Ishikawa (cell line): Measurements from ENCODE around the gene LTBP3.

Experiments
- CEBPB ChIP-seq: IDR thresholded peaks from 2 replicates; pipeline ENCODE4 v1.6.1; 2012
- CREB1 ChIP-seq: IDR thresholded peaks from 2 replicates; pipeline ENCODE4 v1.6.1; 2012; ENCODE audit warnings: low read depth
- EGR1 ChIP-seq: IDR thresholded peaks from 2 replicates; pipeline ENCODE4 v1.6.1; 2012
- EP300 ChIP-seq: IDR thresholded peaks from 2 replicates; pipeline ENCODE4 v1.6.1; 2012; ENCODE audit warnings: borderline replicate concordance
- FOXM1 ChIP-seq: IDR thresholded peaks from 2 replicates; pipeline ENCODE4 v1.6.1; 2012; ENCODE audit warnings: low read depth, borderline replicate concordance
- NFIC ChIP-seq: IDR thresholded peaks from 2 replicates; pipeline ENCODE4 v1.6.1; 2012
- RAD21 ChIP-seq: IDR thresholded peaks from 2 replicates; pipeline ENCODE4 v1.6.1; 2012; ENCODE audit warnings: low read depth
- REST ChIP-seq: IDR thresholded peaks from 2 replicates; pipeline ENCODE4 v1.6.1; 2012; ENCODE audit warnings: low read depth, mild to moderate bottlenecking
- TAF1 ChIP-seq: IDR thresholded peaks from 2 replicates; pipeline ENCODE4 v1.6.1; 2012; ENCODE audit warnings: low read depth, mild to moderate bottlenecking
- TCF12 ChIP-seq: IDR thresholded peaks from 2 replicates; pipeline ENCODE4 v1.6.1; 2012; ENCODE audit warnings: low read depth
- TEAD4 ChIP-seq: IDR thresholded peaks from 2 replicates; pipeline ENCODE4 v1.6.1; 2012
- YY1 ChIP-seq: IDR thresholded peaks from 2 replicates; pipeline ENCODE4 v1.6.1; 2012; ENCODE audit warnings: low read depth
- ZBTB7A ChIP-seq: IDR thresholded peaks from 2 replicates; pipeline ENCODE4 v1.6.1; 2012; ENCODE audit warnings: low read depth
- TF ChIP-seq, protein P1 (sequence below): IDR thresholded peaks from 2 replicates; pipeline ENCODE4 v1.6.1; 2012
- TF ChIP-seq, protein P2 (sequence below): IDR thresholded peaks from 2 replicates; pipeline ENCODE4 v1.6.1; 2012

The LTBP3 gene

DNA sequence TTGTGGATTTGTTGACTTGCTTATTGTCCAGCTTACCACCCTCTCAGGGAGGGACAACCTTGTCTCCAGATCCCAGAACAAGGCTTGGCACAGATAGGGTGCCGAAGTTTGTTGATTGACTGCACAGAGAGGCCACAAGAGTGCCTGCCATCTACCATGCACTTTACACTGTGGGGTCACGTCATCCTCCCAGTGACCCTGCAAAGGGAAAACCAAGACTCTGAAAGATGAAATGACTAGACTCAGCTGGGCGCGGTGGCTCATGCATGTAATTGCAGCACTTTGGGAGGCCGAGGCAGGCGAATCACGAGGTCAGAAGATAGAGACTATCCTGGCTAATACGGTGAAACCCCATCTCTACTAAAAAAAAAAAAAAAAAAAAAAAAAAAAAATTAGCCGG is 4.6 kb upstream of the LTBP3 start:
- no peak for TF ChIP-seq RAD21
- no peak for TF ChIP-seq CREB1

GRCh38 chr11:65562020-65562419 is 3.9 kb upstream of the LTBP3 start:
- TF ChIP-seq RAD21 (no peak), EP300 (no peak), ZBTB7A (no peak)

DNA sequence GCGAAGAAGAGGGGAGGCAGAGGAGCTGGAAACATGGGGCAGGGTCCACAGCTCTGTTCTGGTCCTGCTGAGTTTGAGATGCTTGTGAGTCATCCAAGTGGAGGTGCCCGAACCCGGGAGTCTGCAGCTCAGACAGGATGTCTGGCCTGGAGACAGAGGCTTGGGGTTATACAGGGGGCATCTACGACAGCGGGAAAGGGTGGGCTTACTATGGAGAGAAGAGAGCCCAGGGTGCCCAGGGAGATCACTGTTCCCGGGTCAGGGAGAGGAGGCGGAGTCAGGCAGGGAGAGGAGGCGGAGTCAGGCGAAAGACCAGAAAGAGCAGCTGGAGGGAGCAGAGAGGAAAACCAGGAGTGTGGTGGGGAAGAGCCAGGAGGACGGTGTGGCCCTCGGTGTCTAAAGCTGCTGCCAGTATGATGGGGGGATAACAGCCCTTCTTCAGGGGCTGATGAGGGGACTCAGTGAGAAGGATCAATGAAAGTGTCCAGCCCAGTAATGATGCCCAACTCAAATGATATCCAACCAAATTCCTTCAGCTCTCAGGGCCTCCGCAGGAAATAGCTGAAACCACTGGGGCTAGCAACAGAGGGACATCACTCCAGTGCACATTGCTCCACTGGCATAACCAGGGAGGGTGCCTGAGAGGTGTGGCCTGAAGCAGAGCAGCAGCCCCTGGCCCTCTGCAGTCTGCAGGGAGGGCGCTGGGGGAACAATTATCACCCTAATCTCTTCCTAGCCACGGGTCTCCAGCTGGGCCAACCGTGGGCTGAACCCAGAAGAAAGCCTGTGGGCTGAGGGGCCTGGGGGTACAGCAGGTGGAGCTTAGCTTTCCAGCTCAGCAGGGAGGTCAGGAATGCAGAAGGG is 2.6 kb upstream of the LTBP3 start:
- TF ChIP-seq, protein P1, sequence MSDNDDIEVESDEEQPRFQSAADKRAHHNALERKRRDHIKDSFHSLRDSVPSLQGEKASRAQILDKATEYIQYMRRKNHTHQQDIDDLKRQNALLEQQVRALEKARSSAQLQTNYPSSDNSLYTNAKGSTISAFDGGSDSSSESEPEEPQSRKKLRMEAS: no peak
- 0 out of 2 replicates have a peak, but pooled peaks have one; percentile 34 for TF ChIP-seq ZBTB7A

- TF ChIP-seq REST: no peak
- peak; percentile 61 for TF ChIP-seq TEAD4
- TF ChIP-seq NFIC: peak; percentile 85
- TF ChIP-seq, protein P2, sequence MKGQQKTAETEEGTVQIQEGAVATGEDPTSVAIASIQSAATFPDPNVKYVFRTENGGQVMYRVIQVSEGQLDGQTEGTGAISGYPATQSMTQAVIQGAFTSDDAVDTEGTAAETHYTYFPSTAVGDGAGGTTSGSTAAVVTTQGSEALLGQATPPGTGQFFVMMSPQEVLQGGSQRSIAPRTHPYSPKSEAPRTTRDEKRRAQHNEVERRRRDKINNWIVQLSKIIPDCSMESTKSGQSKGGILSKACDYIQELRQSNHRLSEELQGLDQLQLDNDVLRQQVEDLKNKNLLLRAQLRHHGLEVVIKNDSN: no peak
- no peak for TF ChIP-seq CREB1
- peak; percentile 74 for TF ChIP-seq TCF12
- peak; percentile 10; the same call in 1 of the 2 replicates for TF ChIP-seq RAD21
- TF ChIP-seq EP300: peak; percentile 76
- peak; percentile 68 for TF ChIP-seq YY1
- no peak for TF ChIP-seq ZBTB7A
- TF ChIP-seq, protein P1: no peak
- no peak for TF ChIP-seq TAF1
These were observed 1.9 kb upstream of the LTBP3 start for GRCh38 chr11:65559951-65560537.

GRCh38 chr11:65559535-65559934 is 1.4 kb upstream of the LTBP3 start:
- TF ChIP-seq NFIC (no peak), FOXM1 (no peak), RAD21 (no peak; the same call in 1 of the 2 replicates), TEAD4 (no peak), TCF12 (no peak), EP300 (no peak), EGR1 (no peak; the same call in 1 of the 2 replicates), TAF1 (no peak), REST (no peak), CEBPB (no peak), ZBTB7A (no peak), CREB1 (no peak)
- TF ChIP-seq, protein P1: no peak
- TF ChIP-seq, protein P2: no peak; the same call in 1 of the 2 replicates

- TF ChIP-seq EGR1: no peak; the same call in none of the 2 replicates
- TF ChIP-seq ZBTB7A: peak; percentile 97
- peak; percentile 99 for TF ChIP-seq NFIC
- no peak for TF ChIP-seq CREB1
- TF ChIP-seq, protein P1: peak; percentile 64
- peak; percentile 86 for TF ChIP-seq FOXM1
- peak; percentile 96 for TF ChIP-seq TCF12
- TF ChIP-seq EP300: peak; percentile 93
- peak; percentile 1; the same call in 1 of the 2 replicates for TF ChIP-seq RAD21
- TF ChIP-seq TEAD4: peak; percentile 64
- TF ChIP-seq YY1: 0 out of 2 replicates have a peak, but pooled peaks have one; percentile 42
- peak; percentile 48; the same call in 1 of the 2 replicates for TF ChIP-seq CEBPB
- peak; percentile 16; the same call in 1 of the 2 replicates for TF ChIP-seq REST
- TF ChIP-seq, protein P2: no peak; the same call in 1 of the 2 replicates
- TF ChIP-seq TAF1: no peak
These were observed 861 bp upstream of the LTBP3 start for GRCh38 chr11:65558930-65559509.
